ENCODE results near the gene FAXC.

DNA sequence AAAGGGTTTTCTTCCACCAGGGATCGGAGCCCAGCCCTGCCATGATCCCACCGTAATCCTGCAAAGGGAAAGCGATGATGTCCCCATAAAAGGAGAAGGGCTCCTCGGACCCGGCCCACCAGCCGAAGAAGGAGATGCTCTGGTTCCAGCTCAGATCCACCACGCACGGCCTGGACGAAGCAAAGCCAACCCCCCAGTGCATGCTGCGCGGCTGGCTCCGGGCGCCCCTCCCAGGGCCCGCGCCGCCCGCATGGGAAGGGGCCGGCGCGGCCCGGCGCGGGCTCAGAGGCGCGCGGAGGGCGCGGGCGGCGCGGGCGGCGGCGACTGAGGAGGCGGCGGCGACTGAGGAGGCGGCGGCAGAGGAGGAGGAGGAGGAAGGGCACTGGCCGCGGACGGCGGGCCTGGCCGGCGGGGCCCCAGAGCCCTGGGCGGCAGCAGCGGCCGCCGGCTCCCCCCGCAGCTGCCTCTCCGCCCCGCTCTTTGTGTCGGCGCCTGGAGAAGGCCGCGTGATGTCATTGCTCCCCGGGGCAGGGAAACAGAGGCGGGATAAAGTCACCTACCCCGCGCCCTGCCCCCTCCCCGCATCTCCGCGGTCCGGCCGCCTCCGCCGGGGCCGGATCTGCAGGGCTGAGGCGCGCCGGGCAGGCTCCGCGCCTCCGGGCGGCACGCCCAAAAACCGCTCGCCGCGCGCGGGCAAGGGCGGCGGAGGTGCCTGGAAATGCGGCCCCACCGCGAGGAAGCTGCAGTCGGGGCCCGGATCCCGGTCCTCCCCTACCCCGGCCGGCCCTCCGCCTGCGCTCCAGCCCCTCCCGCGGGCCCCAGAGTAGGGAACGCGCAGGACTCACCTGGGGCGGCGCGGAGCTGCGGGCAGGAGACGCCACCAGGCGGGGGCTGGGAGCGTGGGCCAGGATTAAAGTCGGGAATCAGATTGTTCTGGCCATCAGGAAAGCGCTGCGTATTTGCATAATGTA, at the start of gene FAXC:
- no peak for TF ChIP-seq CTCF (IDR thresholded peaks at IDR 0.05)
- no peak for TF ChIP-seq POLR2A (IDR thresholded peaks at IDR 0.05)
- TF ChIP-seq EP300 (IDR thresholded peaks at IDR 0.05), result no peak

Data from ovary (tissue), 3 donors.